ENCODE measurements around the gene DCST2. TPM values are rescaled to one million over a fixed set of nuclear protein-coding genes. Genes with fewer than 3 reads are reported as not detected.

DCST2 gene
- total and polyA plus RNA-seq, 2 donors (not counting 3 experiments of a cell fraction or from before 2014, with no cell fraction given): 0.29 to 0.51 TPM

GRCh38 chr1:155000726-155001424 lies 32.7 kb downstream of the DCST2 start:
- ChIA-PET POLR2A (interaction anchor here (1.0 kb wide), 1 partner anchor 28 kb away, joined by 3 read pairs; no protein-coding TSS in a partner anchor), CTCF (interaction anchor here (1.3 to 6.5 kb wide), 8 partner anchors 14 to 64 kb away, joined by 3 to 87 read pairs (median 12); partner anchors contain the start of genes ADAM15, CKS1B, PMVK and PYGO2)
- Histone ChIP-seq H3K4me1 (ENCODE audit: control insufficient read depth, extremely low read depth, insufficient read depth, low read length) (peaks cover 25% of the 10 kb centered on the region), H3K9me3 (replicated peaks; ENCODE audit: control insufficient read depth, insufficient read depth, low read length) (no peaks in the 10 kb centered on the region), H3K9ac (replicated peaks; ENCODE audit: extremely low read depth, insufficient read depth, low read length) (peak overlapping the region; percentile 71), H2AFZ (ENCODE audit: low read depth, low read length) (peak overlapping the region; percentile 62), H3K4me2 (ENCODE audit: insufficient read depth, low read length) (peak overlapping the region; percentile 87), H3K36me3 (ENCODE audit: control insufficient read depth in 2 of 2, extremely low read depth in 1 of 2, insufficient read depth in 2 of 2, low read length in 2 of 2) (no peaks in the 10 kb centered on the region), H3K79me2 (ENCODE audit: control insufficient read depth, insufficient read depth, low read length) (peaks cover 9% of the 10 kb centered on the region), H3K4me3 (replicated peaks in 1 of 3; ENCODE audit: insufficient read depth in 1 of 3, low read depth in 1 of 3, low read length in 3 of 3) (peak overlapping the region; percentile 57 to 94 (median 61)), H3K9me1 (replicated peaks; ENCODE audit: control insufficient read depth, extremely low read depth, insufficient read depth, low read length) (no peaks in the 10 kb centered on the region), H4K20me1 (replicated peaks; ENCODE audit: control insufficient read depth, extremely low read depth, insufficient read depth, low read length) (no peaks in the 10 kb centered on the region), H3K27ac (ENCODE audit: insufficient read depth, low read depth, low read length) (peak overlapping the region; percentile 73), H3K27me3 (ENCODE audit: control insufficient read depth in 2 of 2, insufficient read depth in 2 of 2, low read length in 2 of 2) (no peaks in the 10 kb centered on the region)
- TF ChIP-seq FOS (IDR thresholded peaks at IDR 0.05; ENCODE audit: borderline replicate concordance, insufficient read depth, low read length): peak; percentile 84
- TF ChIP-seq MAX (IDR thresholded peaks at IDR 0.05; ENCODE audit: insufficient read depth, insufficient read length): no peak
- TF ChIP-seq POLR2AphosphoS5 (IDR thresholded peaks at IDR 0.05; ENCODE audit: insufficient read depth, low read depth, low read length): peak; percentile 12
- TF ChIP-seq CTCF (IDR thresholded peaks at IDR 0.05; ENCODE audit: extremely low read depth in 1 of 2, insufficient read depth in 1 of 2, low read depth in 1 of 2, low read length in 2 of 2): no peak
- dilution Hi-C loops (cut with MboI; ENCODE audit: extremely low pct_ligation_motif_present, low sequenced_read_pairs): no loop called here
- no TSS peak for BruUV-seq (replicated peaks)
- DNase-seq (ENCODE audit: low read depth, low spot score) (peak; percentile 78), FAIRE-seq (peak; percentile 88)
- intact Hi-C loops (cut with micrococcal nuclease): loop anchor here (1.0 to 5.0 kb wide), 2 partner anchors 60 to 444 kb away; partner anchors contain the start of gene UBE2Q1

Measured in endothelial cell of umbilical vein (primary cell).